IPS DF 19.7 (cell line): ENCODE data around the gene DYNC1LI2.

Experiments used
- DNase-seq: peaks from one replicate; pipeline ENCODE4 v3.0.0-alpha.2; 2013; ENCODE audit warnings: low read depth, low spot score

The DYNC1LI2 gene

GRCh38 chr16:66740533-66740932, 10.9 kb downstream of the DYNC1LI2 start:
- no peak for DNase-seq

- DNase-seq = no peak
These were observed 11.4 kb downstream of the DYNC1LI2 start for GRCh38 chr16:66740010-66740409.

- DNase-seq = no peak
These were observed 15.5 kb downstream of the DYNC1LI2 start for GRCh38 chr16:66735891-66736290.

GRCh38 chr16:66731101-66731500, 20.3 kb downstream of the DYNC1LI2 start:
- no peak for DNase-seq

- no peak for DNase-seq
These were observed 22.6 kb downstream of the DYNC1LI2 start for GRCh38 chr16:66728804-66729203.

GRCh38 chr16:66728117-66728787, 23.2 kb downstream of the DYNC1LI2 start:
- no peak for DNase-seq

- no peak for DNase-seq
These were observed 30.6 kb downstream of the DYNC1LI2 start for GRCh38 chr16:66720766-66721165.

GRCh38 chr16:66719246-66719645, 32.2 kb downstream of the DYNC1LI2 start:
- DNase-seq = no peak

- DNase-seq = no peak
These were observed 33.6 kb downstream of the DYNC1LI2 start for GRCh38 chr16:66717776-66718175.

GRCh38 chr16:66717112-66717675, 34.2 kb downstream of the DYNC1LI2 start:
- no peak for DNase-seq

GRCh38 chr16:66714654-66715307, 36.6 kb downstream of the DYNC1LI2 start:
- DNase-seq = no peak

- DNase-seq = no peak
These were observed 37.3 kb downstream of the DYNC1LI2 start for GRCh38 chr16:66714062-66714461.

- no peak for DNase-seq
These were observed 38.3 kb downstream of the DYNC1LI2 start for GRCh38 chr16:66713076-66713475.

GRCh38 chr16:66712512-66712911, 38.9 kb downstream of the DYNC1LI2 start:
- no peak for DNase-seq

- no peak for DNase-seq
These were observed 39.8 kb downstream of the DYNC1LI2 start for GRCh38 chr16:66711581-66711980.

- DNase-seq = no peak
These were observed 44.9 kb downstream of the DYNC1LI2 start for GRCh38 chr16:66706506-66706880.

- DNase-seq = no peak
These were observed 45.5 kb downstream of the DYNC1LI2 start for GRCh38 chr16:66705790-66706505.

- DNase-seq = no peak
These were observed 47.8 kb downstream of the DYNC1LI2 start for GRCh38 chr16:66703406-66704215.

- no peak for DNase-seq
These were observed 49.9 kb downstream of the DYNC1LI2 start for GRCh38 chr16:66701516-66701915.

- no peak for DNase-seq
These were observed 50.4 kb downstream of the DYNC1LI2 start for GRCh38 chr16:66701026-66701425.

- DNase-seq = no peak
These were observed 51.5 kb downstream of the DYNC1LI2 start for GRCh38 chr16:66699898-66700297.

GRCh38 chr16:66698046-66698445, 53.4 kb downstream of the DYNC1LI2 start:
- no peak for DNase-seq
